ENCODE measurements around the gene DMC1. TPM values are rescaled to one million over a fixed set of nuclear protein-coding genes. Genes with fewer than 3 reads are reported as not detected.

DMC1 gene
- total RNA-seq, 1 experiment from 2014 or later, result 3.8 TPM

DNA sequence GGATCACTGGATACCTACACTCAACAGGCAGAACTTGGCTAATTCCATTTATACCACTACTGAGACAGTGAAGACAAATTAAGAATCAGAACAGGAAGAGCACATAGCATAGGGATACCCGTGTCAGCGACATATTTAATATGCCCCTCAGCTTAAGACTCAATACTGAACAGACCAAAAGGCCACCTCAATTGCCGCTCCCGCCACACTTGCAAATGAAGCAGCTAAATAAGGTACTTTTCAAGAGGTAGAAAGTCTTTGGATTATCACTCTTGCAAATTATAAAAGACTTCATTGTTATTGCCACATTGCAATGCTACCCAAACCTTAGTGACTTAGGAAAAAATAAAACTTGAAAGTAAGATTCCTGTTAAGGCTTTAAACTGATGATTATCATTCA is 67.0 kb downstream of the DMC1 start:
- DNase-seq, result no peak
- no peaks in the 10 kb centered on the region for H3K9me2 ChIP-seq (replicated peaks; ENCODE audit: insufficient read depth, low read length)
- H4K20me1 ChIP-seq (ENCODE audit: insufficient read depth, low read depth, low read length), result peaks cover 31% of the 10 kb centered on the region
- peaks cover 71% of the 10 kb centered on the region for H3K79me2 ChIP-seq (ENCODE audit: low read length)
- no peak overlapping the region for H3K9ac ChIP-seq (ENCODE audit: low read length)
- no peak overlapping the region for H3K4me3 ChIP-seq (ENCODE audit: low read length)
- peaks cover 38% of the 10 kb centered on the region for H3K4me1 ChIP-seq (ENCODE audit: low read length)
- no peaks in the 10 kb centered on the region for H3K27me3 ChIP-seq (ENCODE audit: low read length)
- no peaks in the 10 kb centered on the region for H3K9me3 ChIP-seq (ENCODE audit: low read length)
- H3K36me3 ChIP-seq (ENCODE audit: insufficient read depth, low read length), result peaks cover 63% of the 10 kb centered on the region
- H3K27ac ChIP-seq (ENCODE audit: low read length), result no peak overlapping the region
- no peak overlapping the region for H2AFZ ChIP-seq (ENCODE audit: low read length)
- peak overlapping the region; percentile 84 for H3K4me2 ChIP-seq (ENCODE audit: low read depth, low read length, poor library complexity, severe bottlenecking)

DNA sequence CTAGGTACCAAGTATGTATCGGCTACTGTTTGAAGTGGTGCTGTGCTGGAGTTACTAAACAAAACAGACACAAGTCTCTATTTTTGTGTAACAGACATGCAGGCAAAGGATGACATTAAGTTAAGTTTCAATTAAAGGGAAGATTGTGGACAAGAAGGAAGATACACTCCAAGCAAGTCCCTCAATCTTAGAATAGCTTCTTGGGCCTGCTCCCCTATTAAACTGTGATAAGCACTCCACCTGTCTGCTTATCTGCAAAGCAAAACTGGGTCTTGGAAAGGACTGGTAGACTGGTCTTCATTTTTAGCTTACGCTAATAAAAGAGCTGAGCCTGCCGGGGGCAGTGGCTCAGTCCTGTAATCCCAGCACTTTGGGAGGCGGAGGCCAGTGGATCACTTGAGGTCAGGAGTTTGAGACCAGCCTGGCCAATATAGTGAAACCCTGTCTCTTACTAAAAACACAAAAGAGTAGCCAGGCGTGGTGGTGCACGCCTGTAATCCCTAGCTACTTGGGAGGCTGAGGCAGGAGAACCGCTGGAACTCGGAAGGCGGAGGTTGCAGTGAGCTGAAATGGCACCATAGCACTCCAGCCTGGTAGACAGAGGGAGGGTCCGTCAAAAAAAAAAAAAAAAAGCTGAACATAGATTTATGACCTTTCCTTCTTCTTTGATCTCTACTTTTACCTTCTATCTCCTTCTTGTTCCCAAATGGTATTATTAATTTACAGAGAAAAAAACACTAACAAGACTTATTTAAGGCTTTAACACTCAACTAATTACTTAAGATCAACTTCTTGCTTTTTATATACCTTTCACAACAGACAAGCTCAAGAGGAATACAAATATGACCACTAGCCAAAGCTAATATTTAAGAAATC is 67.9 kb downstream of the DMC1 start:
- no peak overlapping the region for H3K27ac ChIP-seq (ENCODE audit: low read length)
- peaks cover 36% of the 10 kb centered on the region for H4K20me1 ChIP-seq (ENCODE audit: insufficient read depth, low read depth, low read length)

DNA sequence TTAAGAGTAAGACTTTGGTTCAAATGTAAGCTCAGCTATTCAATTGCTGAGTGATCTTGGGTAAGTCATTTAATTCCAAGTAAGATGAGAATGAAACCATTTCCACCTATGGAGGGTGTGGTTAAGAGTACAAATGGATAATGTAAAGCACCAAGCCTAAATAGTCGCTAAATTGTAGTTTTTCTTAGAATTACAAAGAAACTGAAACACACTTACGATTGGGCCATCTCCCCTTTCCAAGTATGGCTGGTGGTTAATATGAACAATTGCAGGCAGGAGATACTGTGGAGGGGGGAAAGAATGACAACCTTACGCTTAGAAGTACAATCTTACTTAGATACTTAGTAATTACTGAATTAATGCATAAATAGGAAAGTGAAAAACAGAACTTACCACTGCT is 72.1 kb downstream of the DMC1 start:
- peaks cover 7% of the 10 kb centered on the region for H3K4me1 ChIP-seq (ENCODE audit: low read length)
- H3K4me3 ChIP-seq (ENCODE audit: low read length), result no peak overlapping the region
- H3K9me2 ChIP-seq (replicated peaks; ENCODE audit: insufficient read depth, low read length), result no peaks in the 10 kb centered on the region
- H4K20me1 ChIP-seq (ENCODE audit: insufficient read depth, low read depth, low read length), result peaks cover 39% of the 10 kb centered on the region
- H3K79me2 ChIP-seq (ENCODE audit: low read length), result peaks cover 55% of the 10 kb centered on the region
- no peak for DNase-seq
- H3K27ac ChIP-seq (ENCODE audit: low read length), result no peak overlapping the region
- no peaks in the 10 kb centered on the region for H3K9me3 ChIP-seq (ENCODE audit: low read length)
- no peak overlapping the region for H2AFZ ChIP-seq (ENCODE audit: low read length)
- no peak overlapping the region for H3K4me2 ChIP-seq (ENCODE audit: low read depth, low read length, poor library complexity, severe bottlenecking)
- H3K9ac ChIP-seq (ENCODE audit: low read length), result no peak overlapping the region
- H3K36me3 ChIP-seq (ENCODE audit: insufficient read depth, low read length), result peaks cover 85% of the 10 kb centered on the region
- H3K27me3 ChIP-seq (ENCODE audit: low read length), result no peaks in the 10 kb centered on the region

More for the DNA sequence above, 67.9 kb downstream of the DMC1 start:
- Histone ChIP-seq H3K4me3 (ENCODE audit: low read length) (no peak overlapping the region), H3K4me1 (ENCODE audit: low read length) (peaks cover 35% of the 10 kb centered on the region), H2AFZ (ENCODE audit: low read length) (no peak overlapping the region), H3K79me2 (ENCODE audit: low read length) (peaks cover 76% of the 10 kb centered on the region), H3K9me2 (replicated peaks; ENCODE audit: insufficient read depth, low read length) (no peaks in the 10 kb centered on the region), H3K27me3 (ENCODE audit: low read length) (no peaks in the 10 kb centered on the region), H3K4me2 (ENCODE audit: low read depth, low read length, poor library complexity, severe bottlenecking) (peak overlapping the region; percentile 84), H3K9ac (ENCODE audit: low read length) (no peak overlapping the region), H3K9me3 (ENCODE audit: low read length) (no peaks in the 10 kb centered on the region), H3K36me3 (ENCODE audit: insufficient read depth, low read length) (peaks cover 68% of the 10 kb centered on the region)
- no peak for DNase-seq

DNA sequence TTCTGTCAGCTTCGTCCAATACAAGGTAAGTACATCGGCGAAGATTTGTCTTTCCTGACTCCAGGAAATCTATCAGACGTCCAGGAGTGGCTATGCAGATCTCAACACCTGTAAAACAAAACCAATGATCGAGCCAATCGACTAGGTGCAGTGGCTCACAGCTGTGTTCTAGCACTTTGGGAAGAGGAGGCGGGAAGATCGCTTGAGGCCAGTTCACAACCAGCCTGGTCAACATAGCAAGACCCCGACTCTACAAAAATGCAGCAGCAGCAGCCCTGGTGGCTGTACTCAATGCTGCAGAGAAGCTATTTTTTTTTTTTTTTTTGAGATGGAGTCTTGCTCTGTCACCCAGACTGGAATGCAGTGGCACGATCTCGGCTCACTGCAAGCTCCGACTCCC is 75.0 kb downstream of the DMC1 start:
- Histone ChIP-seq H3K4me1 (ENCODE audit: low read length) (no peaks in the 10 kb centered on the region), H3K9me2 (replicated peaks; ENCODE audit: insufficient read depth, low read length) (no peaks in the 10 kb centered on the region), H3K27me3 (ENCODE audit: low read length) (no peaks in the 10 kb centered on the region)

DNA sequence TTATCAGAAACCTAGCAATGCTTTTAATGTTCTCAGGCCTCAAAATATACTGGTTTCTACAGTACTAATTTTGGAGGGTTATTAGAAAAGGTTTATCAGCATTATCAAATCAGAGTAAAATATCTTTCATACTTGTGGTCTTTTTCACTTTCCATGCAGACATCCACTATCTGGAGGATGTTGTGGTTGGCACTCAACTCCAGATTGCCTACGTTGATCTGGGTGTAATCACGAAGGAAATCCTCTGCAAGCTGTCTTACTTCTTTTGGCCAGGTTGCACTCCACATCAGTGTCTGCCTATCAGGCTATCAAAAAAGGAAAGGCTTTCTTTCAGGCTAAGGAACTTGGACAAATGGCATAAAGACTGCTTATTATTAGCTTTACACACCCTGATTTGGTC is 75.5 kb downstream of the DMC1 start:
- no peak overlapping the region for H3K9ac ChIP-seq (ENCODE audit: low read length)
- H3K79me2 ChIP-seq (ENCODE audit: low read length), result peaks cover 30% of the 10 kb centered on the region
- H3K36me3 ChIP-seq (ENCODE audit: insufficient read depth, low read length), result peaks cover 89% of the 10 kb centered on the region
- H3K9me3 ChIP-seq (ENCODE audit: low read length), result no peaks in the 10 kb centered on the region
- no peak for DNase-seq
- H3K27me3 ChIP-seq (ENCODE audit: low read length), result no peaks in the 10 kb centered on the region
- H3K4me1 ChIP-seq (ENCODE audit: low read length), result no peaks in the 10 kb centered on the region
- H3K4me2 ChIP-seq (ENCODE audit: low read depth, low read length, poor library complexity, severe bottlenecking), result no peak overlapping the region
- H4K20me1 ChIP-seq (ENCODE audit: insufficient read depth, low read depth, low read length), result peaks cover 23% of the 10 kb centered on the region
- no peak overlapping the region for H2AFZ ChIP-seq (ENCODE audit: low read length)
- no peaks in the 10 kb centered on the region for H3K9me2 ChIP-seq (replicated peaks; ENCODE audit: insufficient read depth, low read length)
- H3K4me3 ChIP-seq (ENCODE audit: low read length), result no peak overlapping the region
- no peak overlapping the region for H3K27ac ChIP-seq (ENCODE audit: low read length)

More for the DNA sequence above, 75.0 kb downstream of the DMC1 start:
- H3K9me3 ChIP-seq (ENCODE audit: low read length), result no peaks in the 10 kb centered on the region
- no peak overlapping the region for H3K4me2 ChIP-seq (ENCODE audit: low read depth, low read length, poor library complexity, severe bottlenecking)
- no peak for DNase-seq
- H2AFZ ChIP-seq (ENCODE audit: low read length), result no peak overlapping the region
- H3K36me3 ChIP-seq (ENCODE audit: insufficient read depth, low read length), result peaks cover 89% of the 10 kb centered on the region
- H4K20me1 ChIP-seq (ENCODE audit: insufficient read depth, low read depth, low read length), result peaks cover 23% of the 10 kb centered on the region
- no peak overlapping the region for H3K9ac ChIP-seq (ENCODE audit: low read length)
- no peak overlapping the region for H3K27ac ChIP-seq (ENCODE audit: low read length)
- no peak overlapping the region for H3K4me3 ChIP-seq (ENCODE audit: low read length)
- H3K79me2 ChIP-seq (ENCODE audit: low read length), result peaks cover 32% of the 10 kb centered on the region

DNA sequence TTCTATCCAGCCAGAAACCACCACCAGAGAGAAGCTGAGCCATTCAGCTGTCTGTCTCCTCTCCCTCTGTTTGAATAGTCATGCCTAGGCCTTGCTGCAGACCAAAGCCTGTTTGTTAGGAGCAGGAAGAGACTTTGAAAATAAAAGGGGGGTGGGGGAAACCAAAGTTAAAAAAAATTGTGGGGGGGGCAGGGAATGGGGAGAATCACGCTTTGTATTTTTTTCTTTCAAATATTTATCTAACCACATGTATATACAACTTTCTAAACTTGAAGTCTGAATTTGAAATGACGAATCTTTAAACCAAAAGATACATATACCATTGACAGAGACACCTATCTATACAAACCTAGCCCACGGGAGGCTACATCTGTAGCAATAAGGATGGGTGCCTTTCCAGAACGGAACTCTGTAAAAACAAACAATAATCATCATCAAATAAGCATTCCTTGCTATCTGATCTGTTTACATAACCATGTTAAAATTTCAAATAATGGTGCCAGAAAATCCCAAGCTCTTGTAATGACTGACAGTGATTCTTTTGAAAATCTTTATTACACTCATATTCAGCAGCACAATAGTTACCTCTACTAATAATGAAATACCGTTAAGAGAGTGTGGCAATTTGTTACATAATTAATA is 78.2 kb downstream of the DMC1 start:
- H3K9me3 ChIP-seq (ENCODE audit: low read length), result no peaks in the 10 kb centered on the region
- no peaks in the 10 kb centered on the region for H3K4me1 ChIP-seq (ENCODE audit: low read length)
- peaks cover 88% of the 10 kb centered on the region for H3K36me3 ChIP-seq (ENCODE audit: insufficient read depth, low read length)
- peaks cover 30% of the 10 kb centered on the region for H4K20me1 ChIP-seq (ENCODE audit: insufficient read depth, low read depth, low read length)
- no peak overlapping the region for H3K4me2 ChIP-seq (ENCODE audit: low read depth, low read length, poor library complexity, severe bottlenecking)
- no peak overlapping the region for H3K27ac ChIP-seq (ENCODE audit: low read length)
- H2AFZ ChIP-seq (ENCODE audit: low read length), result no peak overlapping the region
- no peak overlapping the region for H3K9ac ChIP-seq (ENCODE audit: low read length)
- H3K79me2 ChIP-seq (ENCODE audit: low read length), result peaks cover 11% of the 10 kb centered on the region
- H3K27me3 ChIP-seq (ENCODE audit: low read length), result no peaks in the 10 kb centered on the region
- DNase-seq, result no peak
- H3K4me3 ChIP-seq (ENCODE audit: low read length), result no peak overlapping the region
- no peaks in the 10 kb centered on the region for H3K9me2 ChIP-seq (replicated peaks; ENCODE audit: insufficient read depth, low read length)

DNA sequence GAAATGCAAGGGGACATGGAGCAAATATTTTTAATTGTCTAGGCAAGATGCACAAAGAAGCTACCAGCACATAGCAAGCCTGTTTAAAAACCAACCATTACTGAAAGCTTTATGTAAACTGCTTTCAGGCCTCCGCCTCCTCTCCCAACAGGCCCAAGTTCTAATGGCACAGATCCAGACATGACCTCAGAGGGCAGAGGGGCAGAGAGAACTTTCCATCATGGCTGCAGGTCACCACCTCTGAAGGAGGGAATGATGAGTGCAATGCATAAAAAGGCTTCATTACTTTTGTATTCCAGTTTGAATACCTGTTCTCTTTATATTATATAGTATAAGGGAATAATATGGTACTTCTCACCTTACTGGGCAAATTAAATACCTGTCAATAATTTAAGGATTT is 79.1 kb downstream of the DMC1 start:
- Histone ChIP-seq H3K9ac (ENCODE audit: low read length) (no peak overlapping the region), H2AFZ (ENCODE audit: low read length) (no peak overlapping the region), H3K79me2 (ENCODE audit: low read length) (peaks cover 5% of the 10 kb centered on the region), H3K9me2 (replicated peaks; ENCODE audit: insufficient read depth, low read length) (no peaks in the 10 kb centered on the region), H3K9me3 (ENCODE audit: low read length) (no peaks in the 10 kb centered on the region), H3K27ac (ENCODE audit: low read length) (no peak overlapping the region), H3K36me3 (ENCODE audit: insufficient read depth, low read length) (peaks cover 88% of the 10 kb centered on the region), H3K4me1 (ENCODE audit: low read length) (no peaks in the 10 kb centered on the region), H3K4me3 (ENCODE audit: low read length) (no peak overlapping the region), H3K4me2 (ENCODE audit: low read depth, low read length, poor library complexity, severe bottlenecking) (no peak overlapping the region), H4K20me1 (ENCODE audit: insufficient read depth, low read depth, low read length) (peaks cover 28% of the 10 kb centered on the region), H3K27me3 (ENCODE audit: low read length) (no peaks in the 10 kb centered on the region)
- DNase-seq, result no peak

DNA sequence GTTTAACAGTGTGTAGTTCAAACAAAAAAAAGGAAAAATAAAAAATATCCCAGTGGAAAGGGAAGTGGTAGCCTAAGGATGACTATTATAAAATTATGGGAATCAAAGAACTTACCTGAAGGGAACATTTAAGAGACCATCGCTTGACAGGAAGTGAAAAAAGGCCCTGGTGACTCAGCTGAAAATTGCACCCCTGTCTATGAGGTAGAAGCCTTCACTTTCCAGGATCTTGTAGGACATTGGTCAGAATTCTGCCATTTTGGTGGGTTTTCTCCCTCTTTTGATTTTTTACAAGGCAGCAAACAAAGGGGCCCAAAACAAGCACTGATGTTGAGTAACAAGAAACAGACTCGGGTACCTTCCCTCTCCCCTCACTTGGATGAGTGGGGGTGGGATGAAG is 79.5 kb downstream of the DMC1 start:
- Histone ChIP-seq H3K9ac (ENCODE audit: low read length) (no peak overlapping the region), H3K79me2 (ENCODE audit: low read length) (peaks cover 2% of the 10 kb centered on the region), H3K9me3 (ENCODE audit: low read length) (no peaks in the 10 kb centered on the region), H3K4me3 (ENCODE audit: low read length) (no peak overlapping the region), H3K36me3 (ENCODE audit: insufficient read depth, low read length) (peaks cover 86% of the 10 kb centered on the region), H3K9me2 (replicated peaks; ENCODE audit: insufficient read depth, low read length) (no peaks in the 10 kb centered on the region), H2AFZ (ENCODE audit: low read length) (no peak overlapping the region), H3K4me1 (ENCODE audit: low read length) (no peaks in the 10 kb centered on the region), H3K27me3 (ENCODE audit: low read length) (no peaks in the 10 kb centered on the region), H4K20me1 (ENCODE audit: insufficient read depth, low read depth, low read length) (peaks cover 28% of the 10 kb centered on the region), H3K4me2 (ENCODE audit: low read depth, low read length, poor library complexity, severe bottlenecking) (no peak overlapping the region), H3K27ac (ENCODE audit: low read length) (no peak overlapping the region)
- no peak for DNase-seq
